GM12878 (cell line): Measurements from ENCODE around the gene NRXN3. TPM values are rescaled to one million over a fixed set of nuclear protein-coding genes. Genes with fewer than 3 reads are reported as not detected.

Source experiments
- ATAC-seq: fragments of 200-7000 bp; cut with Tn5 transposase; 3 replicates; pipeline ENCODE4 v1.9.1; 2020; ENCODE audit warnings: mild to moderate bottlenecking, moderate library complexity
- BruUV-seq: library from RNA; stranded (reverse); fragments of 400-500 nt; replicated peaks from 2 replicates; lab custom pipeline; 2021; lab: Mats Ljungman, UMichigan
- CTCF ChIA-PET: fragments of 300-600 bp; sonication (Branson Sonifier 250); formaldehyde crosslinking; extraction: SDS; loops from one replicate; lab custom pipeline; 2021; ENCODE audit warnings: inconsistent platforms; lab: Yijun Ruan, JAX
- POLR2A ChIA-PET: fragments of 350-600 bp; formaldehyde crosslinking; extraction: SDS; loops from one replicate; lab custom pipeline; 2021; ENCODE audit warnings: inconsistent platforms; lab: Charles Lee
- RAD21 ChIA-PET: fragments of 300-600 bp; sonication (Branson Sonifier 250); formaldehyde crosslinking; loops from one replicate; lab custom pipeline; 2023; ENCODE audit warnings: antibody characterized with exemption; ENCODE audit not compliant: unreplicated experiment; lab: Charles Lee
- SMC1A ChIA-PET: fragments of 300-600 bp; sonication (Branson Sonifier 250); formaldehyde crosslinking; loops from one replicate; lab custom pipeline; 2023; ENCODE audit not compliant: unreplicated experiment, uncharacterized antibody; lab: Charles Lee
- DNase-seq: peaks from one replicate; pipeline ENCODE4 v3.0.0-alpha.2; 2011; ENCODE audit warnings: low read depth, low spot score
- FAIRE-seq: peaks from 3 replicates; lab custom pipeline; 2011; peaks lifted over from hg19 to GRCh38; lab: Jason Lieb, UNC
- H2AFZ ChIP-seq: 2 replicates; pipeline ENCODE4 v1.6.0; 2011; ENCODE audit warnings: low read depth, low read length, control low read depth; ENCODE audit not compliant: control insufficient read depth
- H3K27ac ChIP-seq: 2 replicates; pipeline ENCODE4 v1.5.1; 2011; ENCODE audit warnings: control low read depth; ENCODE audit not compliant: control insufficient read depth, insufficient read depth
- H3K27me3 ChIP-seq, 2 experiments: replicated peaks in 1 of 2; 2 replicates each; pipeline versions ENCODE4 v1.6.0 to v1.6.1; 2011; ENCODE audit warnings: low read length in 1 of 2; ENCODE audit not compliant: control insufficient read depth in 2 of 2, insufficient read depth in 2 of 2
- H3K36me3 ChIP-seq, 2 experiments: 2 replicates each; pipeline ENCODE4 v1.5.1; 2011; ENCODE audit warnings: low read length in 1 of 2; ENCODE audit not compliant: control insufficient read depth in 2 of 2, insufficient read depth in 2 of 2
- H3K4me1 ChIP-seq: 2 replicates; pipeline ENCODE4 v1.6.1; 2011; ENCODE audit warnings: mild to moderate bottlenecking, low read length, moderate library complexity, mixed read lengths; ENCODE audit not compliant: control insufficient read depth, insufficient read depth
- H3K4me2 ChIP-seq: 2 replicates; pipeline ENCODE4 v1.6.0; 2011; ENCODE audit warnings: control low read depth; ENCODE audit not compliant: control insufficient read depth, insufficient read depth
- H3K4me3 ChIP-seq: fragments of 200-600 bp; sonication (generic); 2 replicates; pipeline ENCODE4 v1.5.1; 2016
- H3K79me2 ChIP-seq: 2 replicates; pipeline ENCODE4 v1.6.0; 2011; ENCODE audit warnings: low read length; ENCODE audit not compliant: control insufficient read depth, insufficient read depth
- H3K9ac ChIP-seq: 2 replicates; pipeline ENCODE4 v1.8.0; 2011; ENCODE audit warnings: low read length, control low read depth, mixed read lengths; ENCODE audit not compliant: control insufficient read depth, insufficient read depth
- H3K9me3 ChIP-seq: replicated peaks from 3 replicates; pipeline ENCODE4 v1.5.1; 2011; ENCODE audit warnings: mild to moderate bottlenecking, low read length; ENCODE audit not compliant: control insufficient read depth, insufficient read depth
- H4K20me1 ChIP-seq: 2 replicates; pipeline ENCODE4 v1.6.0; 2011; ENCODE audit not compliant: control insufficient read depth, insufficient read depth
- CBX5 ChIP-seq: sonication (generic); IDR thresholded peaks from 2 replicates; pipeline ENCODE4 v1.6.1; 2016; ENCODE audit warnings: low read depth, moderate library complexity, mild to moderate bottlenecking, inconsistent platforms
- DPF2 ChIP-seq: fragments of 450-650 bp; IDR thresholded peaks from 2 replicates; pipeline ENCODE4 v1.6.1; 2017; ENCODE audit warnings: mild to moderate bottlenecking
- EED ChIP-seq: sonication (generic); IDR thresholded peaks from 2 replicates; pipeline ENCODE4 v1.6.1; 2016; ENCODE audit warnings: antibody characterized with exemption, low read depth
- EGR1 ChIP-seq, 2 experiments: IDR thresholded peaks; 1 replicate in 1 of 2; 2 replicates in 1 of 2; pipeline ENCODE4 v1.6.1; 2011 to 2012; ENCODE audit warnings: low read depth in 2 of 2, low read length in 2 of 2, borderline replicate concordance in 1 of 2, mild to moderate bottlenecking in 1 of 2, moderate library complexity in 1 of 2
- GATAD2B ChIP-seq: fragments of 450-650 bp; conservative IDR thresholded peaks from 2 replicates; pipeline ENCODE4 v1.6.1; 2017; ENCODE audit warnings: low read depth, mild to moderate bottlenecking, moderate library complexity
- HCFC1 ChIP-seq: fragments of 150-350 bp; IDR thresholded peaks from 2 replicates; pipeline ENCODE4 v1.6.1; 2014; ENCODE audit warnings: low read length
- MYB ChIP-seq: fragments of 150-350 bp; IDR thresholded peaks from 2 replicates; pipeline ENCODE4 v1.6.1; 2014; ENCODE audit warnings: mild to moderate bottlenecking, low read depth, low read length, borderline replicate concordance
- NR2C2 ChIP-seq: IDR thresholded peaks from 2 replicates; pipeline ENCODE4 v1.6.1; 2011; ENCODE audit warnings: borderline replicate concordance, low read depth; ENCODE audit not compliant: control insufficient read depth, insufficient read length
- PAX8 ChIP-seq: fragments of 450-650 bp; IDR thresholded peaks from 2 replicates; pipeline ENCODE4 v1.6.1; 2017; ENCODE audit warnings: mild to moderate bottlenecking, moderate library complexity
- RFX5 ChIP-seq: IDR thresholded peaks from 2 replicates; pipeline ENCODE4 v1.6.1; 2011; ENCODE audit warnings: low read depth, low read length, improper control_type of control experiment
- SMAD5 ChIP-seq: IDR thresholded peaks from 2 replicates; pipeline ENCODE4 v1.6.1; 2016; ENCODE audit warnings: antibody characterized with exemption, low read depth
- SRF ChIP-seq, 2 experiments: IDR thresholded peaks; 2 replicates each; pipeline ENCODE4 v1.6.1; 2011; ENCODE audit warnings: low read depth in 2 of 2, low read length in 2 of 2, mild to moderate bottlenecking in 1 of 2, moderate library complexity in 1 of 2
- TCF7 ChIP-seq: IDR thresholded peaks from 2 replicates; pipeline ENCODE4 v1.6.1; 2014; ENCODE audit warnings: antibody characterized with exemption, borderline replicate concordance
- ZNF207 ChIP-seq: fragments of 450-650 bp; IDR thresholded peaks from 2 replicates; pipeline ENCODE4 v1.6.1; 2014; ENCODE audit warnings: antibody characterized with exemption, mild to moderate bottlenecking, borderline replicate concordance
- ZNF622 ChIP-seq: fragments of 450-650 bp; IDR thresholded peaks from 2 replicates; pipeline ENCODE4 v1.6.1; 2017; ENCODE audit warnings: mild to moderate bottlenecking, inconsistent platforms
- in situ Hi-C: fragments of 300-500 bp; cut with MboI; formaldehyde crosslinking; loops from 9 replicates; pipeline ENCODE4 v1.14.3; 2018; ENCODE audit warnings: mixed read lengths
- intact Hi-C: fragments of 100-400 bp; cut with micrococcal nuclease; formaldehyde crosslinking; loops from one replicate; pipeline ENCODE4 v1.14.2; 2022; ENCODE audit not compliant: unreplicated experiment
- polyA plus RNA-seq, 11 experiments: library from polyadenylated mRNA; depleted of rRNA in 4 of 11; unstranded in 6 of 11; stranded (reverse) in 5 of 11; fragments of >200 nt; fragmentation: Nextera tagmentation in 4 of 11; fragmentation: Illumina TruSeq in 1 of 11; extraction: Ambion mirVana in 4 of 11; extraction: Trizol in 1 of 11; gene quantifications; 1 replicate in 1 of 11; 2 replicates in 10 of 11; pipeline versions ENCODE4 v1.2.1 to v1.2.3, GENCODE V29; 2011 to 2016; ENCODE audit warnings: inconsistent platforms in 2 of 11, missing spikeins in 2 of 11, low read depth in 1 of 11
- total RNA-seq, 4 experiments: library from RNA; depleted of rRNA in 3 of 4; stranded (reverse); fragments of >200 nt in 3 of 4; fragmentation: Illumina TruSeq in 1 of 4; extraction: Trizol in 1 of 4; gene quantifications; 2 replicates each; pipeline versions ENCODE4 v1.2.1 to v1.2.3, GENCODE V29; 2013 to 2021
- TF ChIP-seq, protein P1 (sequence below): fragments of 450-650 bp; IDR thresholded peaks from 2 replicates; pipeline ENCODE4 v1.6.1; 2018; ENCODE audit warnings: mild to moderate bottlenecking, low read depth, moderate library complexity; ENCODE audit not compliant: partially characterized antibody
- TF ChIP-seq, protein P2 (sequence below): IDR thresholded peaks from 2 replicates; pipeline ENCODE4 v1.6.1; 2011; ENCODE audit warnings: low read depth, low read length, improper control_type of control experiment, borderline replicate concordance
- TF ChIP-seq, protein P3 (sequence below): fragments of 450-650 bp; formaldehyde crosslinking; IDR thresholded peaks from 2 replicates; pipeline ENCODE4 v1.4.0; 2020; ENCODE audit warnings: mild to moderate bottlenecking, moderate library complexity

The NRXN3 gene
- total and polyA plus RNA-seq, 10 of the 15 experiments (the other 5 are each of a cell fraction or from before 2014, with no cell fraction given): 0.52 to 3.3 (median 1.4) TPM

DNA sequence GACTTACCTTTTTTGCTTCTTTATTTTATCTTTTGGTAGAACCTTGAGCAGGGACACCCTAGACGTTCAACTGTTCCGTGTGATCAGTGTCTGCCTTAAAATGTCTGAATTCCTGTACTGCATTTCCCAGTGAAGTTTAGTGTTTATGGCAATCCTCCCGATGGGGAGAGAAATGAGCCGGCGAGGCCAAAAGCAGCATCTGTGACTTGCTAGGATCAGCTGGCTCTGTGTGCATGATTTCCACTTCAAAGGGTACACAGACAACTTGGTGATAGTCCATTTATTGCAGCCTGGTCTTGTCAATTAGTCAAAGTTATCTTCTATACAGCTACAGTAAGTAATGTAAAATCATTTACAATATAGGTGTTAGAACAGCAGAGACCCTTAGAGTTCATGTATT is 1272.6 kb downstream of the NRXN3 start (continued):
- TF ChIP-seq PAX8 (no peak), SMAD5 (no peak), EGR1 (IDR thresholded peaks at IDR 0.05; ENCODE audit: borderline replicate concordance in 1 of 2, low read depth in 2 of 2, low read length in 2 of 2) (no peak), EED (no peak), GATAD2B (no peak), MYB (no peak), RFX5 (no peak), ZNF622 (no peak), HCFC1 (no peak), NR2C2 (no peak), DPF2 (no peak), TCF7 (no peak)
- TF ChIP-seq, protein P1, sequence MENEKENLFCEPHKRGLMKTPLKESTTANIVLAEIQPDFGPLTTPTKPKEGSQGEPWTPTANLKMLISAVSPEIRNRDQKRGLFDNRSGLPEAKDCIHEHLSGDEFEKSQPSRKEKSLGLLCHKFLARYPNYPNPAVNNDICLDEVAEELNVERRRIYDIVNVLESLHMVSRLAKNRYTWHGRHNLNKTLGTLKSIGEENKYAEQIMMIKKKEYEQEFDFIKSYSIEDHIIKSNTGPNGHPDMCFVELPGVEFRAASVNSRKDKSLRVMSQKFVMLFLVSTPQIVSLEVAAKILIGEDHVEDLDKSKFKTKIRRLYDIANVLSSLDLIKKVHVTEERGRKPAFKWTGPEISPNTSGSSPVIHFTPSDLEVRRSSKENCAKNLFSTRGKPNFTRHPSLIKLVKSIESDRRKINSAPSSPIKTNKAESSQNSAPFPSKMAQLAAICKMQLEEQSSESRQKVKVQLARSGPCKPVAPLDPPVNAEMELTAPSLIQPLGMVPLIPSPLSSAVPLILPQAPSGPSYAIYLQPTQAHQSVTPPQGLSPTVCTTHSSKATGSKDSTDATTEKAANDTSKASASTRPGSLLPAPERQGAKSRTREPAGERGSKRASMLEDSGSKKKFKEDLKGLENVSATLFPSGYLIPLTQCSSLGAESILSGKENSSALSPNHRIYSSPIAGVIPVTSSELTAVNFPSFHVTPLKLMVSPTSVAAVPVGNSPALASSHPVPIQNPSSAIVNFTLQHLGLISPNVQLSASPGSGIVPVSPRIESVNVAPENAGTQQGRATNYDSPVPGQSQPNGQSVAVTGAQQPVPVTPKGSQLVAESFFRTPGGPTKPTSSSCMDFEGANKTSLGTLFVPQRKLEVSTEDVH: no peak

DNA sequence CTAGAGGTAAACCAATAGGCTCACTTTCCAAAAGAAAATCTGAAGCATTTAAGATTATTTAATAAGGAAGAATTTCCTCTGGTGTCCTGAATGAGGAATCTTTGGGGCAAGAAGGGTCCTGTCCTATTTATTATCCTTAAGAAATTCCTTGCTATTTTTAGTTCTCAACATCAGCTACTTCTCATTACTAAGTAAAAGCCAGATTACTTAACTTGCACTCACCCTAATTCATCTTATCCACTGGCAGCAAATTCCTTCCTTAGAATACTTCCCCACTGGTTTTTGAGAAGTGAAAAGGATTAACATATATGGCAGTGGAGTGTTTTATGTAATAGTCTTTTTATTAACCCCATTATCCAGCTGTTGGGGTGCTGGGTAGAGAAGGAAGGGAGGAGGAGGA is 1273.4 kb downstream of the NRXN3 start:
- ChIA-PET RAD21 (no interaction called here), CTCF (no interaction called here)

More for the DNA sequence above, 1273.4 kb downstream of the NRXN3 start:
- BruUV-seq: no TSS peak
- no peaks in the 10 kb centered on the region for H3K9me3 ChIP-seq
- no peak overlapping the region for H3K27ac ChIP-seq
- TF ChIP-seq SRF (IDR thresholded peaks at IDR 0.05; ENCODE audit: low read depth in 2 of 2, low read length in 2 of 2) (no peak), CBX5 (no peak), ZNF207 (no peak)
- TF ChIP-seq, protein P2, sequence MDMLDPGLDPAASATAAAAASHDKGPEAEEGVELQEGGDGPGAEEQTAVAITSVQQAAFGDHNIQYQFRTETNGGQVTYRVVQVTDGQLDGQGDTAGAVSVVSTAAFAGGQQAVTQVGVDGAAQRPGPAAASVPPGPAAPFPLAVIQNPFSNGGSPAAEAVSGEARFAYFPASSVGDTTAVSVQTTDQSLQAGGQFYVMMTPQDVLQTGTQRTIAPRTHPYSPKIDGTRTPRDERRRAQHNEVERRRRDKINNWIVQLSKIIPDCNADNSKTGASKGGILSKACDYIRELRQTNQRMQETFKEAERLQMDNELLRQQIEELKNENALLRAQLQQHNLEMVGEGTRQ: no peak
- TF ChIP-seq, protein P3, sequence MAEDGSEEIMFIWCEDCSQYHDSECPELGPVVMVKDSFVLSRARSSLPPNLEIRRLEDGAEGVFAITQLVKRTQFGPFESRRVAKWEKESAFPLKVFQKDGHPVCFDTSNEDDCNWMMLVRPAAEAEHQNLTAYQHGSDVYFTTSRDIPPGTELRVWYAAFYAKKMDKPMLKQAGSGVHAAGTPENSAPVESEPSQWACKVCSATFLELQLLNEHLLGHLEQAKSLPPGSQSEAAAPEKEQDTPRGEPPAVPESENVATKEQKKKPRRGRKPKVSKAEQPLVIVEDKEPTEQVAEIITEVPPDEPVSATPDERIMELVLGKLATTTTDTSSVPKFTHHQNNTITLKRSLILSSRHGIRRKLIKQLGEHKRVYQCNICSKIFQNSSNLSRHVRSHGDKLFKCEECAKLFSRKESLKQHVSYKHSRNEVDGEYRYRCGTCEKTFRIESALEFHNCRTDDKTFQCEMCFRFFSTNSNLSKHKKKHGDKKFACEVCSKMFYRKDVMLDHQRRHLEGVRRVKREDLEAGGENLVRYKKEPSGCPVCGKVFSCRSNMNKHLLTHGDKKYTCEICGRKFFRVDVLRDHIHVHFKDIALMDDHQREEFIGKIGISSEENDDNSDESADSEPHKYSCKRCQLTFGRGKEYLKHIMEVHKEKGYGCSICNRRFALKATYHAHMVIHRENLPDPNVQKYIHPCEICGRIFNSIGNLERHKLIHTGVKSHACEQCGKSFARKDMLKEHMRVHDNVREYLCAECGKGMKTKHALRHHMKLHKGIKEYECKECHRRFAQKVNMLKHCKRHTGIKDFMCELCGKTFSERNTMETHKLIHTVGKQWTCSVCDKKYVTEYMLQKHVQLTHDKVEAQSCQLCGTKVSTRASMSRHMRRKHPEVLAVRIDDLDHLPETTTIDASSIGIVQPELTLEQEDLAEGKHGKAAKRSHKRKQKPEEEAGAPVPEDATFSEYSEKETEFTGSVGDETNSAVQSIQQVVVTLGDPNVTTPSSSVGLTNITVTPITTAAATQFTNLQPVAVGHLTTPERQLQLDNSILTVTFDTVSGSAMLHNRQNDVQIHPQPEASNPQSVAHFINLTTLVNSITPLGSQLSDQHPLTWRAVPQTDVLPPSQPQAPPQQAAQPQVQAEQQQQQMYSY: no peak
- no peak overlapping the region for H3K4me3 ChIP-seq
- DNase-seq (no peak), ATAC-seq (no peak), FAIRE-seq (no peak)
- in situ Hi-C loops: no loop called here
- intact Hi-C loops: no loop called here
- H3K9ac ChIP-seq: no peak overlapping the region
- SMC1A ChIA-PET: no interaction called here
- no peak overlapping the region for H2AFZ ChIP-seq
- H4K20me1 ChIP-seq: no peaks in the 10 kb centered on the region
- H3K4me2 ChIP-seq: no peak overlapping the region
- no peaks in the 10 kb centered on the region for H3K4me1 ChIP-seq
- POLR2A ChIA-PET: no interaction called here
- H3K36me3 ChIP-seq: no peaks in the 10 kb centered on the region
- 0 out of 4 replicates have a peak, but pooled peaks cover 0 to 1% of the 10 kb centered on the region in 2 experiments for H3K27me3 ChIP-seq
- H3K79me2 ChIP-seq: no peaks in the 10 kb centered on the region
